ENCODE results near the gene SULF2. TPM values are rescaled to one million over a fixed set of nuclear protein-coding genes. Genes with fewer than 3 reads are reported as not detected.

Gene SULF2
- total RNA-seq, 2 donors from 2014 or later, result 75.7 to 146 TPM

GRCh38 chr20:47744803-47745202 is 40.5 kb downstream of the SULF2 start:
- Histone ChIP-seq H3K27me3 (ENCODE audit: control insufficient read depth, insufficient read depth, low read length, poor library complexity, severe bottlenecking) (no peaks in the 10 kb centered on the region), H3K9ac (ENCODE audit: extremely low read depth, low read length, poor library complexity, severe bottlenecking) (no peak overlapping the region), H3K27ac (ENCODE audit: low read depth, low read length) (no peak overlapping the region), H3K36me3 (ENCODE audit: control insufficient read depth, insufficient read depth, low read length) (peaks cover 48% of the 10 kb centered on the region), H3K4me1 (ENCODE audit: control insufficient read depth, insufficient read depth, low read length) (no peaks in the 10 kb centered on the region), H3K9me3 (ENCODE audit: control insufficient read depth, low read length) (no peaks in the 10 kb centered on the region), H3K4me3 (ENCODE audit: low read length) (no peak overlapping the region)
- WGBS, 2 experiments (ENCODE audit: insufficient coverage in 1 of 2, insufficient read length in 1 of 2), result 98% methylated on average over 3 of the region's 4 CpGs; no CpG with 5 or more reads in 1 of the 2 experiments
- Mint-ChIP-seq H3K27me3 (ENCODE audit: insufficient read depth) (no peaks in the 10 kb centered on the region), H3K36me3 (ENCODE audit: low read depth) (peaks cover 23% of the 10 kb centered on the region), H3K9me3 (no peaks in the 10 kb centered on the region), H3K4me3 (no peak overlapping the region), H3K27ac (no peak overlapping the region), H3K4me1 (no peaks in the 10 kb centered on the region)
- TF ChIP-seq, protein P1, sequence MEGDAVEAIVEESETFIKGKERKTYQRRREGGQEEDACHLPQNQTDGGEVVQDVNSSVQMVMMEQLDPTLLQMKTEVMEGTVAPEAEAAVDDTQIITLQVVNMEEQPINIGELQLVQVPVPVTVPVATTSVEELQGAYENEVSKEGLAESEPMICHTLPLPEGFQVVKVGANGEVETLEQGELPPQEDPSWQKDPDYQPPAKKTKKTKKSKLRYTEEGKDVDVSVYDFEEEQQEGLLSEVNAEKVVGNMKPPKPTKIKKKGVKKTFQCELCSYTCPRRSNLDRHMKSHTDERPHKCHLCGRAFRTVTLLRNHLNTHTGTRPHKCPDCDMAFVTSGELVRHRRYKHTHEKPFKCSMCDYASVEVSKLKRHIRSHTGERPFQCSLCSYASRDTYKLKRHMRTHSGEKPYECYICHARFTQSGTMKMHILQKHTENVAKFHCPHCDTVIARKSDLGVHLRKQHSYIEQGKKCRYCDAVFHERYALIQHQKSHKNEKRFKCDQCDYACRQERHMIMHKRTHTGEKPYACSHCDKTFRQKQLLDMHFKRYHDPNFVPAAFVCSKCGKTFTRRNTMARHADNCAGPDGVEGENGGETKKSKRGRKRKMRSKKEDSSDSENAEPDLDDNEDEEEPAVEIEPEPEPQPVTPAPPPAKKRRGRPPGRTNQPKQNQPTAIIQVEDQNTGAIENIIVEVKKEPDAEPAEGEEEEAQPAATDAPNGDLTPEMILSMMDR (conservative IDR thresholded peaks at IDR 0.05), result no peak
- DNase-seq, result no peak

DNA sequence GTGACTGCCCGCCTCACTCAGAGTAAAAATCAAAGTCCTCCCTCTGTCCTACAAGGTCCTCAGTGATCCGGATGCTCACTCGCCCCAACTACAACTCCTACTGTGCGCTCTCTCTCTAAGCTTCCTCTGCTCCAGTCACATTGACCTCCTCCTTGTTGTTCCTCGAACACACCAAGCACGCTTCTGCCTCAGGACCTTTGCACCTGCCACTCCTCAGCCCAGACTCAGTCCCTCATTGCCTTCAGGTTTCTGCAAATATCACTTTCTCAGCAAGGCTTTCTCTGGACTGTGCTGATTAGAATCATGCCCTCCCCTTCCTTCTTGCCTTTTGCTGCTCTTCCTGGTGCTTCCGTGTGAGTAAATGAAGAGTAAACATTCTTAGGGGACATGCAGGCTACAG is 41.6 kb downstream of the SULF2 start:
- Mint-ChIP-seq H3K4me1 (no peaks in the 10 kb centered on the region), H3K27ac (peak overlapping the region; percentile 2), H3K4me3 (no peak overlapping the region), H3K36me3 (ENCODE audit: low read depth) (peaks cover 14% of the 10 kb centered on the region), H3K27me3 (ENCODE audit: insufficient read depth) (no peaks in the 10 kb centered on the region), H3K9me3 (no peaks in the 10 kb centered on the region)
- Histone ChIP-seq H3K27ac (ENCODE audit: low read depth, low read length) (no peak overlapping the region), H3K9ac (ENCODE audit: extremely low read depth, low read length, poor library complexity, severe bottlenecking) (no peak overlapping the region), H3K36me3 (ENCODE audit: control insufficient read depth, insufficient read depth, low read length) (peaks cover 42% of the 10 kb centered on the region), H3K27me3 (ENCODE audit: control insufficient read depth, insufficient read depth, low read length, poor library complexity, severe bottlenecking) (no peaks in the 10 kb centered on the region), H3K4me3 (ENCODE audit: low read length) (no peak overlapping the region), H3K4me1 (ENCODE audit: control insufficient read depth, insufficient read depth, low read length) (no peaks in the 10 kb centered on the region), H3K9me3 (ENCODE audit: control insufficient read depth, low read length) (no peaks in the 10 kb centered on the region)
- 88 to 93% methylated on average over 6 to 7 of the region's 7 CpGs for WGBS, 2 experiments (ENCODE audit: insufficient coverage in 1 of 2, insufficient read length in 1 of 2)
- no peak for DNase-seq
- TF ChIP-seq, protein P1 (conservative IDR thresholded peaks at IDR 0.05), result no peak

GRCh38 chr20:47741669-47742608 is 43.3 kb downstream of the SULF2 start:
- Mint-ChIP-seq H3K27me3 (ENCODE audit: insufficient read depth) (no peaks in the 10 kb centered on the region), H3K27ac (no peak overlapping the region), H3K36me3 (ENCODE audit: low read depth) (peaks cover 21% of the 10 kb centered on the region), H3K4me3 (no peak overlapping the region), H3K4me1 (no peaks in the 10 kb centered on the region), H3K9me3 (no peaks in the 10 kb centered on the region)
- Histone ChIP-seq H3K36me3 (ENCODE audit: control insufficient read depth, insufficient read depth, low read length) (peaks cover 42% of the 10 kb centered on the region), H3K4me1 (ENCODE audit: control insufficient read depth, insufficient read depth, low read length) (no peaks in the 10 kb centered on the region), H3K27me3 (ENCODE audit: control insufficient read depth, insufficient read depth, low read length, poor library complexity, severe bottlenecking) (no peaks in the 10 kb centered on the region), H3K27ac (ENCODE audit: low read depth, low read length) (no peak overlapping the region), H3K9ac (ENCODE audit: extremely low read depth, low read length, poor library complexity, severe bottlenecking) (no peak overlapping the region), H3K9me3 (ENCODE audit: control insufficient read depth, low read length) (no peaks in the 10 kb centered on the region), H3K4me3 (ENCODE audit: low read length) (no peak overlapping the region)
- no peak for DNase-seq
- WGBS, 2 experiments (ENCODE audit: insufficient coverage in 1 of 2, insufficient read length in 1 of 2), result 91 to 92% methylated on average over 18 to 22 of the region's 22 CpGs
- TF ChIP-seq, protein P1 (conservative IDR thresholded peaks at IDR 0.05), result no peak

Data from endodermal cell (in vitro differentiated cells).